Measurements from ENCODE around the gene CD7.

CD7 gene

DNA sequence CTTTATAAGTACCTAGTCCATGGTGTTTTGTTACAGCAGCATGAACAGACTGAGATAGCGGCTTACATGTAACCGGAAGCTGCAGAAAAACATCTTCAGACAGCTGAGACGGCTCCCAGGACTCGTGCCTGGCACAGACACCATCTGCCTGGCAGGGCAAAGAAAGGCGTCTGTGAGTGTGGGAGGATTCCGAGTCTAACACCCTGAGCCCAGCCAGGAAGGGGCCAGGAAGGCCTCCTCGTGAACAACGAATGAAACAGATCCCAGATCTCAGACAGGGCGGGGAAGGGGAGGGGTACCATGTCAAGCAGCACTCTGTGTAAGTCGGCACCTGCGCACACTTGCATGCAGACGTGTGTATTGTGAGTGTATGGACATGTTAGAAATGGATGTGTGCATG, 39.6 kb downstream of the CD7 start:
- DNase-seq, result no peak

DNA sequence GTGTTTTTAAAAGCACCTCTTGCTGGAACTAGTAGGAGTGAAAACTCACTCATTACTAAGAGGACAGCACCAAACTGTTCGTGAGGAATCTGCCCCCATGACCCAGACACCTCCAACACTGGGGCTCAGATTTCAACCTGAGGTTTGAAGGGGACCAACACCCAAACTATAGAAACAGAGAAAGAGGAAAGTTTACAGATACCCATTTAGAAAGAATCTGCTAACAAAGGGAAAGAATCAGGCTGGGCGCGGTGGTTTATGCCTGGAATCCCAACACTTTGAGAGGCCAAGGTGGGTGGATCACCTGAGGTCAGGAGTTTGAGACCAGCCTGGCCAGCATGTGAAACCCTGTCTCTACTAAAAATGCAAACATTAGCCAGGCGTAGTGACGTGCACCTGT, 40.5 kb downstream of the CD7 start:
- no peak for DNase-seq

DNA sequence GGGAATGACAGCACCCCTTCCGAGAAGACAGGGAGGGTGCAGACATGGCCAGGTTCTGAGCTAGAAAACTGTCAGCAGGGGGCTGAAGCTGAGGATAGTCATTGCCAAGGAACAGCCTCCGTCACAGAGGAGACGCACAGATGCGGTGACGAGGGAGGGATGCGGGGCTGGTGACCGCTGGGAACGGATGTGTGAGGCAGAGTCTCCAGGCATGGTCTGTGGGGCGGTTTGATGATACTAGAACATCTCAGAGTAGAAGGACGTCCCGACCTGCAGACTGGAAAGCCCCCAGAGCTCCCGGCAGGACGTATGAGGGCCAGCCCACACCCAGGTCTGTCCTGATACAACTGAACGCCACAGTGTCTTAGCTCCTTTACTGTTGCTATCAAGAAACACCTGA, 42.1 kb downstream of the CD7 start:
- DNase-seq, result no peak

DNA sequence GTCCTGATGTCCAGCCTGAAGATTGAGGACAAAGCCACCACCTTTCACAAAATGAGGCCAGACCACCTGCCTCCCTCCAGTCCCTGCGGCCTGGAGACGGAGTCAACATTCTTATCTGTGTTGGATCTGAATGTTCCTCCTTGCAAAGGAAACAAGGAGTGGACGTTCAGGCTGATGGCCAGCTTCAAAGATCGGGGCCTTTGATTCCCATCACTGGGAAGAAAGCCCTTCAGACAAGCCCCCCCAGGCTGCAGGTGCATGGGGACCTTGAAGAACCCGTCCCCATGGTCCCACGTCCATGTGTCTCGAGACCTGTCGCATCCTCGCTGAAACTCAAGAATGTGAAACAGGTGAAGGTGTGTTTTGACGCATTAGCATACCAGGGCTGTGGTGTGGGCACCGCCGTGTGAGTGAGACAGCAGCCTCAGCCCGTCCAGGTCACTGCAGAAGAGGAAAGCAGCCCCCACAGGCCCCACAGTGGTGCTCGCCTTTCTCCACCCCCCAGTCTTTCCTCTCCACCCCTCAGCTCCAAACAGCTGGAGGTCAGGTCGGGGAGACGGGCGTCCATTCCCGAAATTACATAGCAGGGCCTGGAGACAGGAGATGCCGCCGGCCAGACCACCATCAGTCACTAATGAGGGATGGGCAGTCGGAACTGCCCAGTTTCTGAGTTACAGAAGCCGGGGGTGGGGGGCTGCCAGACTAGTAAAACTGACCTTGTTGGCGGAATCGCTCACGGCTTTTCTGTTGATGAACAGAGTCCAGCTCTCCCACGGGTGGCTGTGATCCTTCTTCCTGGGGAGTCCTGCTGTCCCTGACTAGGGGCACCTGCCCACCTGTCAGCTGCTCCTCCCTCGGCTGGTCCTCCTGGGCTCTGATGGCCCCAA, 43.0 kb downstream of the CD7 start:
- DNase-seq, result no peak

DNA sequence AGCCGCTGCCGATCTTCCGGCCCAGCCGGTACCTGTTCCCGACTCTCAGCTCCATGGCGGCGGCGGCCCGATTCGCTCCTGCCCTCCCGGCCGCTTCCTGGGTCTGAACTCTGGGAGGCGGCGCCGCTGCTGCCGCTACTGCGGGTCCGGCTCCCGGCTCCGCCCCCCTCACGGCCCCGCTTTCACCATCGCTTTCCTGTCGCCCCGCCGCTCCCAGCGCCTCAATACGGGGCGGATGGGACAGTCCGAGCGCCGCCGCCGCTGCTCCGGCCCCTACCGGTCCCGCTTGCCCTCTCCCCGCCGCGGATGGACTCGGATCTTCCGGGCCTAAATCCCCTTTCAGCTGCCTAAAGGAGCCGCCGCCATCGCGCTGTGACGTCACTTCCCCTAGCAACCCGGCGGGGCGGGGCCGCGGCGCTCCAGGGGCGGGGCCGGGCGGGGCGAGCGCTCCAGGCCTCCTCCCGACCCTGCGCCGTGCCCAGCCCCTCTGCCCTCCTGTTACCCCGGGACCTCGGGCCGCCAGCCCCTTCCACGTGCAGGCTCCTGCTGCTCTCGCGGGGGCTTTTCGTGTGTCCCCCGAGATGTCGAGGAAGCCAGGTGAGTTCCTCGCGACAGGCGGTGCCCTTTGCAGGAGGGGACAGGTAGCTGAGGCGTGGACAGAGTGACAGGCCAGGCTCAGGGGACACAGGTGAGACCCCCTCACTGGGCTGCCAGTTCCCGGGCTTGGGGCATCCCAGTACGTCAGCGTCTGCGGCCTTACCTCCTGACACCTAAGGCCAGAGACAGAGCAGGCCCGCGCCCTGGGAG, 43.9 kb downstream of the CD7 start, which contains the start of gene CSNK1D:
Gene CSNK1D (minus strand): TSS at position 374 of the 807 bp plus-strand sequence. CDS start 319 bp downstream, at position 55.
- peak; percentile 89 for DNase-seq

DNA sequence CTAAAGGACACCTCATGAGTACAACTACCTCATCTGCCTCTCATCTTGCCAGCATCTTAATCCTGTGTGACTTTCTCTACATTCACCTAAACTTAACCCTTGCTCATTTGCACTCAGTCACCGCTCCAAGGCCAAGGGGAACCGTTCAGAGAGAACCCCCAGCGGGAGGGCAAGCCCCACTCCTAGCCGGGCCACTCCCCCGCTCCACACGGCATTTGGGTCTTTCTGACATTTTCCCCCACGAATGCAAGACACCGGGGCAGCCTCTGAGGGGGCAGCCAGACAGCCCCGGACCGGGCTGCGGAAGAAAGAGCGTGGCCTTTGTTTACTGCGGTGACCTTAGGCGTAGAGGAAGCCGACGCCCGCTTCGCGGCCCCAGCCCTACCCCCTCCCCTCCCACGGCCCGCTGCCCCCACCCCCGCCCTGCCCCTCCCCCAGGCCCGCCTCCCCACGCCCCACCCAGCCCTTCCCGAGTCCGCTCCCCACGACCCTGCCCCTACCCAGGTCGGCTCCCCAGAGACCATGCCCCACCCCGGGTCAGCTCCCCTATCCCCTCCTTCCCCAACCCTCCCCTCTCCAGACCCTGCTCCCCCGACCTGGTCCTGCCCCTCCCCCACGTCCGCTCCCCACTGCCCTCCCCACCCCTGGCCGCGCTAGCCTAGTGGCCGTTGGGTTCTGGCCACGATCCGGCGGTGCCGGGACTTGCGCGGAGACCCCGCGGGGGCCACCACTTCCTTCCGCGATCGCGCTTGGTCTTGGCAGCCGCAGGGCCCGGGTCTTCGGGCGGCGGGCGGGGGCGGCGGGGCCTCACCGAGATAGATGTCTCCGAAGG, 44.7 kb downstream of the CD7 start:
- DNase-seq, result no peak

DNA sequence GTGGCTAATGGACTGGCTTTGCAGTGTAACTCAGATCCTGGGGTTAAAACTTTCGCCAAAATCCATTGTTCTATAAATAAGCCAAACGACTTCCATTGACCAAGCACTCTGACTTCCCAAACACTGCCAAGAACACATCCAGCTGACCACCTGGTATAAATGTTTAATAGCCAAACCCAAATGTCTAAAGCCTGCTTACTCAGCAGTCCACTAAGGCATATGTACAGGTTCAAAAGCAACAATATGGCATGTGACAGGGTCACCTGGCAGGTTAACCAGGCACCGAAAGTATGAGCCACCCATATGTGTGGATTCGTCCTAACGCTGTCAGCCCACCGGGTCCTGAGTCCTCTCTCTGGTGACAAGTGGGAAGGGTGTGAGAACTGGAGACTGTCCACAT, 46.0 kb downstream of the CD7 start:
- DNase-seq, result no peak

DNA sequence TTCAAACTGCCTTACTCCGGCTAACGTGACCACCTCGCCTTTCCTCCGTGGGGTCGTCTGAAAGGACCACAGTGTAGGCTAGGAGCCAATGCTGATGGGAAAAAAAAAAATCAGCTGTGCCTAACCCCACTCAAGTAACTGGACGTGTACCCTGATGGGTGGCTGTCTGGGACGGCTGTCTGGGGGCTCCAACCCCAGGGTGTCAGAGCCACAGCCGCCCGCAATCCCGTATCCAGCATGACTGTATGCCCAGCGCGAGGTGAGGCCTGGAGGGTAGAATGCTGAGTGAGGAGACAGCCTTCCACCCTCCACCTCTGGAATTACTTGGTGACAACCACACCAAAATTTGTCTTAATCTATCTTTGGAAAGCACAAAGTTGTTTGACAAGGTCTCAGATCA, 46.8 kb downstream of the CD7 start:
- no peak for DNase-seq

DNA sequence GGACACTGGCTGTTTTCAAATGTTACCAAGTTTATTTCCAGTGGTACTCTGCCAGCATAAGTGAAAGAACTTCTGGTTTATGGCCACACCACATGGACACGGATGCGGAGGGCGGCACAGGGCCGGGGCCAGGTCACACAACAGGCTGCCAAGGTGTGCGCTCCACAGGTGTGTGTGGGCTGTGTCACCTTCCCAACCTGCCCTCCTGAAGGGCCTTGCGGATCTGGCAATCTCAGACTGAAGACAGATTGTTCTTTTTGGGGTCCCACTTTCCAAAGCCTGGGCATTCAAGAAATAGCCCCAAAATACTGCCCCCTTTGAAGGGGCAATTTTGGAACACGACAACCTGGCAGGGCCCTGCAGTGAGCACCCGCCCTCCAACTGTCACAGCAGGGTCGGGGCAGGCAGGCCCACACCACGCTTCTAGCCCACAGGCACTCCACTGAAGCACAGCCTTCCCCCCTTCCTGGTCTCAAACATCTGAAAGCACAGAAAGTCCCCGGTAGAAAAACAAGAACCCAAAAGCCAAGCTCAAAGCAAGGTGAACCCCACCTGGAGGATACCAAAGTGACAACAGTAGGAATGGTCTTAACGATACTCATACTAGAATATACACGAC, 47.4 kb downstream of the CD7 start:
- no peak for DNase-seq

DNA sequence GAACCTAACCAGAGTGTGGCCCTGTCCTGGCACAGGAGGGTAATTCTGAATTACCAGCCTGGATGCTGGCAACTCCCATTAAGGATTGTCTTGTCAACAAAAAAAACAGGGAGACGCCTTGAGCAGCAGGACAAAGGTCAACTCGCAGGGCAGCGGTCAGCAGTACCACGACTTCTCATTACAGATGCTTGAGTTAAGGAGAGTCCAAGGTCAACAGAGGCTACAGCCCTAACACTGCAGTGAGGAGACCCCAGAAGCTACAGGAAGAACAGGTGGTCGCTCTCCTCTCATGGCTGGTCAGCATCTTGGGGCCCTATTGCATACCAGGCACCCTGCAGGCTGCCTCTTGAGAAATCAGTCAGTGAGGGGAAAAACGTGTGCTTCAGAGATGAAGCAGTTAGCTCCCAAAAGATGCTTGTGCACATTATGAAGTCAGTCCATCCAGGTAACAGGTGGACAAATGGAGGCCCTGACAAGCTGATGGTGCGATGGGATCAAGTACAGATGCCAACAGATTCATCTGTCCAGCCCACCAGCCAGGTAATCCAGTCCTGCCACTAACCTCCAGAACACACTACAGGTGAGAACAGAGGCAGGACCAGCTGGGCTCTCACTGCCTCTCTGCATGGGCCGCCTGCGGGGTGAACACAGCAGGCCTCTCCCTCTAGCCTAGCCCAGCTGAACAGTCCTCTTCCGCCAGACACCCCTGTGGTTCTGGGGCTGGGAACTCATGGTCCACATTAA, 48.1 kb downstream of the CD7 start:
- no peak for DNase-seq

DNA sequence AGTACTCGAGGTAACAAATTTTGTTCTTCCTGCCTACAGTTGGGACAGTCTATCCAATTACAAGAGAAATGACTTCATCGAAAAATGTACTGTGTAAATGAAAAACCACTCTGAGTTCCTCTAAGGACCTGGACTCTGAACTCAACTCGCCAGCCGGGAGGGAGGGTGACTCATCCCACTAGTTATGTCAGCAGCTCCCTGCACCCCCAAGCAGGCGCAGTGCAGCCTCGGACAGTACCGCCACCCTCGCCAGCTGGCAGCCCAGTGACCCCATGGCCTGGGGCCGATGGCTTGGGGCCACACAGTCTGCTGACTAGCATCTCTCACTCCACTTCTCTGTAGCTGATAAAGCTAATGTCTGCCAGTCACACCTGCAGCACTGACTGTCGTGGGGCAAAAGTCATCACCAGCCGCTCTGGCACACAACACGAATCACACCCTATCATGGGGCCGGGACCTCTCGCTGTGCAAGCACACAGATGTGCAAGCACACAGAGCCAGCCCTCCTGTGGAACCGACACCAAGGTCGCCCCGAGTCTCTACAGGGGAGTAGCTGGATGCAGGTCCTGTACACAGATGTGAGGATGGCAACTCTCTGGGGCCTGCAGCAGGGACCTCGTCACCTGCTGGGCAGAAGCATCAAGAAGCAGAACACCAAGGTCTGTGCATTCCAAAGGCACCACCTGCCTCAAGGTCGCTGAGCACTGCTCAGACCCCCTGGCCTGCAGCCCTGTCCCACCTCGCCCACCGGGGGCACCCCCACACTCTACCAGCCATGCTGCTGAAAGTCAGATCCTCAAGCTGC, 49.6 kb downstream of the CD7 start:
- no peak for DNase-seq

DNA sequence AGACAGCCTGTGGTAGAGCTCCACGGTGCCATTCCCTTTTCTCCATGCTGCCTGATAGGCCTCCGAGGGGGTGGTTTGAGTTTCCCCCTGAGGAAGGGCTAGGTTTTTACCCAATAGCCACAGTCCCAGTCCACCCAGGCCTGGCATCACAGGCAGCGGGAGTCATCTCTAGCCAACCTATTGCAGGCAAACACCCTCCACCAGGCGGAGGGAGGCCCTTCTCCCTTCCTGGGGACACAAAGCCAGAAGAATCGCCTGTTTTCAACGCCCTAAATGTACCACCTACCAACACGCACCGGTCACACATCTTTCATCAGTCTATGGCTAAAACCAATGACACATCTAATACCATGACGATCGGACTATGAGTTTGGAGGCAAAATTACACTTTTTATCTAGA, 51.3 kb downstream of the CD7 start:
- no peak for DNase-seq
